Measurements from ENCODE around the gene GNGT1. TPM values are rescaled to one million over a fixed set of nuclear protein-coding genes. Genes with fewer than 3 reads are reported as not detected.
A peak's percentile ranks its signal among the peaks of the same experiment; 100 is the strongest.
"Not testable (repeated sequence)": the region's sequence is repeated elsewhere in the genome, so short reads cannot be mapped to it uniquely, and the experiment has no call there.

Gene GNGT1
- total RNA-seq, 4 donors from 2014 or later: not detected

DNA sequence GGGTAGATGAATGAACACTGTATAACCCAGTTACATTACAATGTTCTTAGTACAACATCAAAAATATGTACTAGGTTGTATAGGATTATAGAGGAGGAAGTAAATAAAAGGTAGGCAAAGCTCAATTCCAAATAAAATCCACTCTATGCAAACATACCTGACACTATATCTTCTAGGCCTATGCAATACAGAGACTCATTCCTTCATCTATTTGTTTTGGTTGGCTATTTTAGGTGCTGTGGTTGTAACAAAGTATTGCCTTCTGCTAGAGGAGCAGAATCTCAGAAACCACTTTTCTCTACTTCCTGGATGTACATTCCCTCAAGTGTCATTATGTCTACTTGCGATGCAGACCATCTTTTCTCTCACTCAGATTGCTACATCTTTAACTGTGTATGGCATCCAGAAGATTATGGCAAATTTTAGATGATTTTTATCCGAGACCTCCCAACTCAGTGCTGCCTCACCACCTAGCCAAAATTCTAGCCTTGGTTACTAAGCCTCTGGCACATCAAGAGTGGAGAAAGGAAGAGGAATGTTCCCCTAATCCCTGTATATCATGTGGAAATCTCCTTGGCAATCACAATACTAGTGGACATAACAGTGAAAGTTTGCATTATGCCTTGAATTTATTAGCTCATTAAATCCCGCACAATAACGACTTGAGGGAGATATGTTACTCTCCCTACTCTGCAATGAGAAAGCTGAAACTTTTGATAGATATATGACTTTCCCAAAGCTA, 10.3 kb upstream of the GNGT1 start:
- Histone ChIP-seq H3K27me3 (no peaks in the 10 kb centered on the region), H3K9me3 (no peaks in the 10 kb centered on the region), H3K27ac (no peak overlapping the region), H3K4me3 (no peak overlapping the region), H3K36me3 (no peaks in the 10 kb centered on the region), H3K4me1 (no peaks in the 10 kb centered on the region)
- intact Hi-C loops (cut with DNase I; ENCODE audit: low total_unique reads) (no loop called here), in situ Hi-C loops (cut with MboI; ENCODE audit: low sequenced_read_pairs in 4 of 4) (loop anchor here in 2 of 4 donors (25.0 kb wide), 1 partner anchor 191 kb away; no protein-coding TSS in a partner anchor)
- TF ChIP-seq, protein P1, sequence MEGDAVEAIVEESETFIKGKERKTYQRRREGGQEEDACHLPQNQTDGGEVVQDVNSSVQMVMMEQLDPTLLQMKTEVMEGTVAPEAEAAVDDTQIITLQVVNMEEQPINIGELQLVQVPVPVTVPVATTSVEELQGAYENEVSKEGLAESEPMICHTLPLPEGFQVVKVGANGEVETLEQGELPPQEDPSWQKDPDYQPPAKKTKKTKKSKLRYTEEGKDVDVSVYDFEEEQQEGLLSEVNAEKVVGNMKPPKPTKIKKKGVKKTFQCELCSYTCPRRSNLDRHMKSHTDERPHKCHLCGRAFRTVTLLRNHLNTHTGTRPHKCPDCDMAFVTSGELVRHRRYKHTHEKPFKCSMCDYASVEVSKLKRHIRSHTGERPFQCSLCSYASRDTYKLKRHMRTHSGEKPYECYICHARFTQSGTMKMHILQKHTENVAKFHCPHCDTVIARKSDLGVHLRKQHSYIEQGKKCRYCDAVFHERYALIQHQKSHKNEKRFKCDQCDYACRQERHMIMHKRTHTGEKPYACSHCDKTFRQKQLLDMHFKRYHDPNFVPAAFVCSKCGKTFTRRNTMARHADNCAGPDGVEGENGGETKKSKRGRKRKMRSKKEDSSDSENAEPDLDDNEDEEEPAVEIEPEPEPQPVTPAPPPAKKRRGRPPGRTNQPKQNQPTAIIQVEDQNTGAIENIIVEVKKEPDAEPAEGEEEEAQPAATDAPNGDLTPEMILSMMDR (IDR thresholded peaks at IDR 0.05 in 4 of 5, conservative IDR thresholded peaks at IDR 0.05 in 1 of 5): no peak
- no peak for TF ChIP-seq POLR2A (IDR thresholded peaks at IDR 0.05)
- ATAC-seq (no peak), DNase-seq (no peak)

DNA sequence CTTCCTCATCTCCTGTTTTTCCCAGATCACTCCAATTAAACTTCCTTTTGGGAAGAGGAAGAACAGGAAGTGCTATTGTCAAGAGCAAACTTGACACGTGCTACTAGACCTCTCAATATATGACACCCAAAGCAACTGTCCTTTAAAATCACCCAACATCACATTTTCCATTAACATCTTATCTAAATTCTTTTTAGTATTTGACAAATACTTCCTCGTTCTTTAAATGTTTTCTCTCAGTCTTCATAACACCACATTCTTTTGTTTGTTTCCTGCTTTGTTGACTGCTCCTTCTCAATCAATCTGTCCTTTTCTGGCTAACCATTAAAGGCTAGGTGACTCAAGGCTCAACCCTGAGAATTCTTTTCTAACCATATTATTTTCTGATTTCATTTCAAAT, 8.7 kb upstream of the GNGT1 start:
- Histone ChIP-seq H3K9me3 (no peaks in the 10 kb centered on the region), H3K27ac (no peak overlapping the region), H3K36me3 (no peaks in the 10 kb centered on the region), H3K4me1 (no peaks in the 10 kb centered on the region), H3K27me3 (no peaks in the 10 kb centered on the region), H3K4me3 (no peak overlapping the region)
- intact Hi-C loops (cut with DNase I; ENCODE audit: low total_unique reads) (no loop called here), in situ Hi-C loops (cut with MboI; ENCODE audit: low sequenced_read_pairs in 4 of 4) (loop anchor here in 2 of 4 donors (25.0 kb wide), 1 partner anchor 190 kb away; no protein-coding TSS in a partner anchor)
- ATAC-seq (no peak), DNase-seq (no peak)
- TF ChIP-seq, protein P1 (IDR thresholded peaks at IDR 0.05 in 4 of 5, conservative IDR thresholded peaks at IDR 0.05 in 1 of 5): no peak
- no peak for TF ChIP-seq POLR2A (IDR thresholded peaks at IDR 0.05)

- Histone ChIP-seq H3K4me1 (no peaks in the 10 kb centered on the region), H3K27me3 (no peaks in the 10 kb centered on the region), H3K36me3 (no peaks in the 10 kb centered on the region), H3K27ac (no peak overlapping the region), H3K4me3 (no peak overlapping the region), H3K9me3 (no peaks in the 10 kb centered on the region)
- in situ Hi-C loops (cut with MboI; ENCODE audit: low sequenced_read_pairs in 4 of 4): loop anchor here in 1 of 4 donors (10.0 kb wide), 1 partner anchor 182 kb away; no protein-coding TSS in a partner anchor
- TF ChIP-seq POLR2A (IDR thresholded peaks at IDR 0.05): no peak
- TF ChIP-seq, protein P1 (IDR thresholded peaks at IDR 0.05 in 4 of 5, conservative IDR thresholded peaks at IDR 0.05 in 1 of 5): peak in 4 of 5 experiments; percentile 43 to 65 (median 48)
- no peak for ATAC-seq
- no peak for DNase-seq
- intact Hi-C loops (cut with DNase I; ENCODE audit: low total_unique reads): loop anchor here (5.0 kb wide), 1 partner anchor 184 kb away; no protein-coding TSS in a partner anchor
These were observed 3.5 kb upstream of the GNGT1 start for GRCh38 chr7:93902777-93903423.

- TF ChIP-seq, protein P1 (IDR thresholded peaks at IDR 0.05 in 4 of 5, conservative IDR thresholded peaks at IDR 0.05 in 1 of 5): no peak
- no peak for TF ChIP-seq POLR2A (IDR thresholded peaks at IDR 0.05)
- Histone ChIP-seq H3K4me1 (no peaks in the 10 kb centered on the region), H3K27ac (peak overlapping the region in 2 of 4 donors; percentile 7 to 19), H3K4me3 (no peak overlapping the region), H3K9me3 (no peaks in the 10 kb centered on the region), H3K27me3 (no peaks in the 10 kb centered on the region), H3K36me3 (no peaks in the 10 kb centered on the region)
- intact Hi-C loops (cut with DNase I; ENCODE audit: low total_unique reads): no loop called here
- DNase-seq (peak in 1 of 2 donors; percentile 37), ATAC-seq (peak; percentile 44 to 76)
- in situ Hi-C loops (cut with MboI; ENCODE audit: low sequenced_read_pairs in 4 of 4): no loop called here
These were observed 4.0 kb downstream of the GNGT1 start for GRCh38 chr7:93910076-93910994.

- H3K9me3 ChIP-seq; ATAC-seq; H3K27me3 ChIP-seq; H3K36me3 ChIP-seq; H3K27ac ChIP-seq; intact Hi-C loops (cut with DNase I; ENCODE audit: low total_unique reads); H3K4me1 ChIP-seq; DNase-seq; in situ Hi-C loops (cut with MboI; ENCODE audit: low sequenced_read_pairs in 4 of 4); H3K4me3 ChIP-seq: not testable (repeated sequence)
These were observed 4.9 kb downstream of the GNGT1 start for GRCh38 chr7:93911242-93911641.

DNA sequence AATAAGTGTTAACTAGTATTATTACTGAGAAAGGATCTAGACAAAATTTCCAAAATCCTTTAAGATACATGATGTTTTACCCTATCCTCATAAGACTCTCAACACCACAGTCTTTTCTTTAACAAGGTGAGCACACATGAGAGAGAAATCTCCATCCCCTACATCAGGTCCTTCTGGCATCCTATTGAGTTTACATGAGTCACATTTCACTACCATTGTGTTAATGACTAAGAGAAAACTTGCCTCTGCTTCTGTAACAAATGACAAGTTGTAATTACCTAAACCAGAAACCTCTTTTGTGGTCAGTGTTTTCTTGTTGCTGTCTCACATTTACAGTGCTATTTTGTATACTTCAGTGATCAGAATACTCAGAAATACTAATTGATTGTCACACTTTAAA, 5.3 kb downstream of the GNGT1 start:
- not testable (repeated sequence) for ATAC-seq

More for the DNA sequence above, 5.3 kb downstream of the GNGT1 start:
- H3K27me3 ChIP-seq; H3K9me3 ChIP-seq; H3K4me1 ChIP-seq; H3K36me3 ChIP-seq; H3K27ac ChIP-seq; intact Hi-C loops (cut with DNase I; ENCODE audit: low total_unique reads); H3K4me3 ChIP-seq; in situ Hi-C loops (cut with MboI; ENCODE audit: low sequenced_read_pairs in 4 of 4); DNase-seq: not testable (repeated sequence)

All from gastrocnemius medialis (tissue), 4 donors.